Measurements from ENCODE around the gene CAST.
"Not testable (repeated sequence)": the region's sequence is repeated elsewhere in the genome, so short reads cannot be mapped to it uniquely, and the experiment has no call there.

The CAST gene

DNA sequence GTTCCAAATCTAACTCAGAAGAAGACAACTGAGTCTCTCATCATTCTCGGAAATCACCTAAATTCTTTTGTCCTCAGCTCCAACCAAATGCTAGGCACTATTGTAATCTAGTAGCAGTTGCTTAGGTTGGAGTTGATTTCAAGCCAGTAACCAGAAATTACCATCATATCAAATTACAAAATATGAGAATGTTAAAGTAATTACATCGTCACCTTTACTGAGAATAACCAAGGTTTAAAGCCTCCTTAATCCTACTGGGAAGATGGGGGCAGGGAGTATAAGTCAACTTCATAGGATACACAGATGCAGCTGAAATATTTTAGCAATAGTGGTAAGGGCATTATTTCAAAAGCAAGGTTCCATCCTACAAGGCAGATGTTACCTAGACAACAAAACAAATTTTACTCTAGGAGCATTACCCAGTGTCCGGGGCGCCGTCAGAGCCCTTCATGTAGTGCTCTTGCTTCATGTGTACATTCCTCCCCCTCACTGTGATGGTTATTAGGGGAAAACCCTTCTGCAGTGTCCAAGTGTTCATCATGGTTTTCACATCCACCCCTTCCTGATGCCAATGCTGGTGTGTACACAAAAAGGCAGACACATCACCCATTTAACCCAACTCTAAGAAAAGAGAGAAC is 126.1 kb downstream of the CAST start:
- DNase-seq = no peak

DNA sequence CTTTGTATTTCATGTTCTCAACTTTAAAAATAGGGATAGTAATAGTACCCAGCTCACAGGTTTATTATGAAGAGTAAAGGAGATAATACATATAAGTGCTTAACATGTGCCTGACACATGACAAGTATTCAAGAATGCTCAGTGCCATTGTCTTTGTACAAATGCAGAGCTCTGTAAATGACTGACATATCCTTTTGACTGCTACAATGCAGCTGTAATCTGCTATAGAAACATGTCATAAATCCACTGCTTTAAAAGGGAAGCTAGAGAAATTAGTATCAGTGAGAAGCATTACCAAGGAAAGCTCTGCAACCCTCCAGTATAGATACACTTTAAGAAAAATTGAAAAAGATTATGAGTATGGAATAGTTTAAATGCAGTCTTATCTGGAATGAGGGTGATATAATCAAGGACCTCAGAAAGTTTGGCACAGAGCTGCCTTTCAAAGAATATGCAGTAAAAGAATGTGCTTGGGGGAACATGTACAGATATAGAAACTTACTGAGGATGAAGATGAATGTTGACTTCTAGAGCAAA is 127.7 kb downstream of the CAST start:
- no peak for DNase-seq

DNA sequence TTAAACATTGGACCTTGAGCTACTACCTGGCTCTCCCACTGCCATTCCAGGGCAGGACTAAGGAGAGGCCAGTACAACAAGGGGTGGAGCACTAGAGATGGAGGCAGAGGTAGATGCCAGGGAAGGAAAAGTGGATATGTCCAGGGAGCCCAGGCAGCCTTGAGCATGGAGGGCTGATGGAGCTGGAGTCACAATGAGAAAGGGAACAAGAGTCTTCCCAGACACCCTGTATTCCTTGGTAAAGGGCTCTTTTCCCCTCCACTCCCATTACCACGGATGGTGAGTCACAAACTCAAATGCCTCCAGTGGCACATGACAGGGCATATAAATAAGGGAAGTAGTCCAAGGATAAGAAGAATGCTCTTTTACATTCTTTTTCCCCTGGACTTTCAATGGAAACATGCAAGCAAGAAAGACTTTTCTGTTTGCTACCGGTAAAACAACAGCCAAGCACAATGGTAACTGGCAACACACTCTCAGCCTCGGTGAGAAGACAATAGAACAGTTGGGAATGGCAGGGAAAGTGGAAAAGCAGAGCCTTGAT is 128.9 kb downstream of the CAST start:
- DNase-seq = no peak

DNA sequence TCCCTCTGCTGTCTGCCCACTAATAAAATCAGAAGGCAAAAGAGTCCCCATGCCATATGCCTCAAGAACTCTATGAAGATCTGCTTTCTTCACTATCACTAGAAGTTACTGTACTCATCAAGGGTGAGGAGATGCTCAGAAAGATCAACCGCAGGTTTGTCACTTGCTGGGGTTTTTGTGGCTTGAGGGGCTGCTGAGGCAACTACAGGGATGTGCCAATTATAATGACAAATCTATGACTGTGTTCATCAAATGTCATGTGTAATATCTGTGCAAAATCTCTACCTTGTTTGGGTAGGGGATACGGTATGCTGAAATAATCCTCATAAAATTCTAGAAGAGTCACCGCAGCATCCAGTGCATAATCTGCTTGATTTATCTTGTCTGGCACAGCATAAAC is 132.6 kb downstream of the CAST start:
- peak; percentile 71 for DNase-seq

DNA sequence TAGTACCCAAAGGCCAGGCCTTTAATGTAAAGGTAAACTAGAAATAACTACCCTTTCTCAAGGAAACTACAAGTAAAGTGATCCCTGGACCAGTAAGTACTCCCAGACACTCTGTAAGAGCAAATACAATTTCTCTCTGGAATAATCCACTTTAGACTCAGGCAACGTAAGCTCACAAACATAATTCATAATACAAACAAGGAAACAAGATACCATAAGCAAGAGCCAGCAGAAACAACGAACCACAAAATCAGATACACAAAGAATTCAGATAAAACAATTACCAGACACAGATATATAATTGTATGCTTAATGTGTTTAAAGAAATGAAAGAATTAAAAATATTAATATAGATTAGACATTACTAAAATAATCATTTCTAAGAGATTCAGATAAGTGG is 133.4 kb downstream of the CAST start:
- no peak for DNase-seq

DNA sequence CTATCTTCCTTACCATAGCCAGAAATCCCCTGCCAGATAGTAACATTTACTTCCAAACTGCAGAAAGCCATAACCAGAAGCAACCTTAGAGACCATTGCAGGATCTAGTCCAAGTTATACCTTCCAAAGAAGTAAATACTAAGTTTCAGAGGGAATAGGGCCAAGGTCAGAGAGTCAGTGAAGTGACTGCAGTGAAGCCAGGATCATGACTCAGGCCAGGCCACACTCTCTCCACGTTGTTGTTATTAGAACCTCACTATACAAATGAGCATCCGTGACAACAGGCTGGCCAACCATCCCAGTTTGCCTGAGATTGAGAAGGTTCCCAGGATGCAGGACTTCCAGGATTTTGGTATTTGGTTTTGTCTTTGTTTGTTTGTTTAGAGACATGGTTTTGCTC is 134.3 kb downstream of the CAST start:
- no peak for DNase-seq

DNA sequence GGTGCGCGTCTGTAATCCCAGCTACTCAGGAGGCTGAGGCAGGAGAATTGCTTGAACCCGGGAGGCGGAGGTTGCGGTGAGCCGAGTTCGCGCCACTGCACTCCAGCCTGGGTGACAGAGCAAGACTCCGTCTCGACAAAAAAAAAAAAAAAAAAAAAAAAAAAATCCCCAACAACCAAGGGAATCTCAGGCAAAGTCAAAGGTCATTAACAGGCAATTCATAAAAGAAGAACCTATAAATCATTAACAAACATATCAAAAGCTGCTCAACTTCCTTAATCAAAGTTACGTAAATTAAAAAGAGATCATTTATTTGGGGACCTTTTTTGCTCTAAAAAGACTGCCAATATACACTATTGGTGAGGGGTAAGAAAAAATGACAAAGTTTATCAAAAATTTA is 139.5 kb downstream of the CAST start:
- not testable (repeated sequence) for DNase-seq

DNA sequence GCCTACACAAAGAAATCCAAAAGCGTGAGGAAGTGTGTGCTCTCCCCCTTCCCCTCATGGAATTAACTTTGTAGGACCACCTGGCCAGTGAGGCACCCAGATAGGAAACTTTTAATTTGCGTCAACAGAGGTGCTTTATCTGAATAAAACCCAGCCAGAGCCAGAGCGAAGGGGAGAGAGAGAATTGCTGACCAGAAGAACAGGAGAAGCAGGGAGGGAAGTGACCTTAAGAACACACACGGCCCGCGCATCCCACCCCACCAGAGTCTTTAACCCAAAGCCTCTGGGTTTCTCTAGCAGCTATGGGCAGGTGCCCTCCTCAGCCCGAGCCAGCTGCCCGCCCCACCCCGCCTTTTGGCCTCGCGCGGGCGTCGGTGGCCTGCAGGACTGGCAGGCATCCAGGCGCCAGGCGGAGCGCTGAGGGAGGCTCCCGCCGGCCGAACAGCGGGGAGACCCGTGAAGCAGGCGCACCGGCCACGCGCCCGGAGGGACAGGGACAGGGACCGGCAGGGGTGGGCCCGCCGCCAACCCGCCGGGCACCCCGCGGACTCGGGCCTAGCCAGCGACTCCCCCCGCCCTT is 145.0 kb downstream of the CAST start:
- peak; percentile 57 for DNase-seq

DNA sequence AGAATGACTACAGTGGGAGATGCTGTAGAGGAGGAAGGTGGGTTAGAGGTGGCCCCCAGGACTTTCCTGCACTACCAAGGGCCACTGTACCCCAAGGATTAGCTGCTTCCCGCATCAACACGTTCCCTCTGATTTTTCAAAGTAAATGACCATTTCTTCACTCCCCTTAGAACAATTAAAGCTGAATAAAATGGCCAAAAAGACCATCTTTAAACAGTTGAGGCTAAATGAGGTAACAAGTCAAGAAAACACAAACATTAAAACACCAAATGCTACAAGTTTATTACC is 146.3 kb downstream of the CAST start:
- DNase-seq = no peak

DNA sequence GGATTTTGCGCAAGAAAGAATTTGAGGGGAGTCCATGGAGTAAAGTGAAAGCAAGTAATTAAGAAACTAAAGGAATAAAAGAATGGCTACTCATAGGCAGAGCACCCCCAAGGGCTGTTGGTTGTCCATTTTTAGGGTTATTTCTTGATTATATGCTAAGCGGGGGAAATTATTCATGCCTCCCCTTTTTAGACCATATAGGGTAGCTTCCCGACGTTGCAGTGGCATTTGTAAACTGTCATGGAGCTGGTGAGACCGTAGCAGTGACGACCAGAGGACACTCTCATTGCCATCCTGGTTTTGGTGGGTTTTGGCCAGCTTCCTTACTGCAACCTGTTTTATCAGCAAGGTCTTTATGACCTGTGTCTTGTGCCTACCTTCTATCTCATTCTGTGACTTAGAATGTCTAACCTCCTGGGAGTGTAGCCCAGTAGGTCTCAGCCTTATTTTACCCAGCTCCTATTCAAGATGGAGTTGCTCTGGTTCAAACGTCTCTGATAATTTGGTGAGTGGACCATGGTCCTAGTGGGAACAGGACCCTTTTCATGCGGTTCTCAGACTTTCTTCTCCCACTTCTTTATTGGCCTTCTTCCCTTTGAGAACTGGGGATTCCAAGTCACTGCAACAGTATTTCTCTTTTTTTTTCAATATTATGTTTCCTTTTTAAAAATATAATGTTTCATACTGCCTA is 146.8 kb downstream of the CAST start:
- no peak for DNase-seq

DNA sequence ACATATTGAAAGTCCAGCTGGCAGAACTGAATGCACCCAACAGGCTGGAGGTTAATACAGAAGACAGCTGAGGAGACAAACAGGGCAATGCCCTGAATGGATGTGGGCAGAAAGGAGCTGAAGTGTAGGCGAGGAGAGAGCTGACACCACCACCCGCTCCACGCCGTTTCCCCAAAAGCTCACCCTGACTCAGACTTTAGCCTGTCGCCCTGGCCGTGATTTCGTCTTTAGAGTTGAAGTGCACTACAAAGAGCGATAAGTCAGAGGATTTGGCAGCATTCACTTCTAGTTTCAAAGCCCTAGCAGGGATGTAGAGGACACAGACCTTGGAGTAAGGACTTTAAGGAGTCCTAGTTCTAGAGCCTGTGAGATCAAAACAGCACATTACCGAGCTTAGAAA is 147.7 kb downstream of the CAST start:
- DNase-seq = peak; percentile 67

DNA sequence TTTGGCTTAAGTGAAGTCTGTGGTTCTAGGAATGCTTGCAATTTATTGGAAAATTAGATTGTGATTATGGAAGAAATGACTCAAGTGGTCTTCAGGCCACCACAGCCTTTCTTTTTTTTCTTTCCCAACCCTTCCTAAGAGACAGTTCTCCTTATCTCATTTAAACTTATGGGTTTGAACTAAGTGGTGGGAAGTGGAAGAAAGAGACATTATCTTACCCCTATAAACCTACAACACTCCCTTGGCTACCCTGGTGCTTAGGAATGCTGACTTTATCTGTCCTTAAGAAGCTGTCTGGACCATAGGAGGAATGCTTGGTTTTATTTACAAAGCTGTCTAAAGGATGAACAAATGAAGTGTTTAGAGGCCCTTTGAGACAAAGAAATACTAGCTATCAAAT is 150.7 kb downstream of the CAST start:
- DNase-seq = no peak

DNA sequence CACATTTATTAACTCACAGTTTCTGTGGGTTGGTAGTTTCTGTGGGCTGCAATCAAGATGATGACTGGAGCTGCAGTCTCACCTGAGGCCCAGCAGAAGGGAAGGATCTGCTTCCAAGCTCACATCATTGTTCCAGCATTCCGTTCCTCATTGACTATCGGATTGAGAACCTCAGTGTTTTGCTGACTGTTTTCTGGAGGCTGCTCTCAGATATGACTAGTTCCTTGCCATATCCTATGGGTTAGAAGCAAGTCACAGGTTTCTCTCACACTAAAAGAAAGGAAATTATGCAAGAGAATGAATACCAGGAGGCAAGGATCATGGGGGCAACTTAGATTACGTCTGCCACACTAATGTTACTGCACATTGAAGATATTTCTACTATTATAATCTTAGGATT is 151.9 kb downstream of the CAST start:
- DNase-seq = no peak

DNA sequence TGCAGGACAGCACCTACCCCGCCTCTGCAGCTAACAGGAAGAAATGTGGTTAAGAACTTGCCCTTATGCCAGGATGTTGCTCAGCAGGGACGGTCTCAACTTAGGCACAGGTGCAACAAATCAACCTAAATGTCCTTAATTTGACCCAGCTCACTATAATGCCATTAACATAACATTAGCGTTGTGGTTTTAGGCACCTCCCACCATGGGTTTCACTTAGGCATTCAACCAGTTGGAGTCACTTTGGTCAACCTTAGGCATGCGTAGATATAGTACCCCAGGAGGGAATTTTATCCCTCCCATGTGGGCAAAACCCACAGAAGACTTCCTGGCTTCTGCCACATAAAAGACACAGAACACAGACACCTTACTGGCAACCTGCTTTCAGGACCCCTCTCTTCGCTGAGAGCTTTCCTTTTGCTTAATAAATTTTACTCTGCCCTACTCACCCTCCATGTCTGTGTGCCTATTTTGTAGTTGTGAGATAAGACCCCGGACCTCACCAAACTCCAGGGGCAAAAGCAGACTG is 154.3 kb downstream of the CAST start:
- DNase-seq = peak; percentile 51

DNA sequence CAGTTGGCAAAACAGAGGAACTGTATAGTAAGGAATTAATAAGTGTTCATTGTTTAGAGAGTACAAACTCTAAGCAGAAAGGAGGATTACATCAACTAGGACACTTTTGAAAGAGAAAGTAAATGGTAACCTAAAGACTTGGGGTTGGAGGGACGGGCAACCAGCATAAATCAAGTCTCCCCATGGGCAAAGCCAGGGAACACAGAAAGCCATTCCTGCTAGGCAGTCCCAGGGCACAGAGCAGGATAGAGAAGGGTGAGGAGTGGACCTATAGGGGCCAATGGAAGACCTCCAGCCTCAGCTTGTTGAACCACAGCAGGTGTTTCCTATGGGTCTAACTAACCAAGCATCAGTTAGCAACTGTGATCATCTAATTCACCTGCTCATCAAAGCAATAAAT is 154.8 kb downstream of the CAST start:
- DNase-seq = no peak

DNA sequence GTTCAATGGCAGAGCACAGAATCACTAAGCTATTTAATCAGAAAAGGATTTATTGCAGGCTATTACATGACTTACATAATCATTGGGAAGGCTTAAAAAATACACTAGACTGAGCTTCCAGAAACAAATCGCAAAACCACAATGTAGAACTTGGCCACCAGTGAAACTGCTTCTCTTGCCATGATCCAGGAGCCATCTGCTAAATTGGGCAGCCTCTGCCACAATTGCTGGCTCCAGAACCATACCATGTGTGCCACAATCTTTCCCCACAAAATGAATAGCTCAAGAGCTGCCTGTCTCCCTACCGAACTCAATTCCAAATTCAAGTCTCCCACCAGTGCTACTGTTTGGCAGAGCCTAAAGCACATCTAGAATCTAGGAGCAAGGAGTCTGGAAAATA is 155.3 kb downstream of the CAST start:
- no peak for DNase-seq

DNA sequence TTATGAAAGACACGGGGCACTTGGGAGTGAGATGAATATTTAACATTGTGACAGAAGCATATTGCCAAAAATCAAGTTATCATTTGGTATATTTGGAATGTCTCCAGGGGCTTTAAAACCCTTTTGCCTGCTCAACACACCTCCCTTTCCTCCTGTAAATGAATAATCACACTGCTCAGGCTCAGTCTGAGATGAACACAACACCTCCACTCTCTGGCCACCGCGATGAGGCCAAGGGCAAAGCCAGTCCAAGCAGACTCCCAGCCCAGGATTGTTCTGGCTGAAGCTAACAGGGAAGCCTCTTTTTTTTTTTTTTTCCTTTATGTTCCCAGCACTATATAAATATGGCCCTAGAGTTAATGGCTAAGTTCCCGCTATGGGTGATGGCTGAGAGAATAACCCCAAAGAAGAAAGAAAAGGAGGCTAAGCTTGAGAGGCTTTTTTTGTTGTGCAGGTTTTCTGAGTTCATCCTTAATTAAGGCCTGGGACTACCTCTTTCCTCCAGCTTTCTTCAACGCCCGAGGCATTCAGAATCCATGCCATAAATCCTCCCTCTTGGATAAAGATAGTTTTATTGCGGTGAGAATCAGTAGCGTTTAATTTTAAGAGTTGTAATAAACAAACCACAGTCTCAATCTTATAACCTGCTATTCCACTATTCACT is 156.1 kb downstream of the CAST start:
- DNase-seq = no peak

DNA sequence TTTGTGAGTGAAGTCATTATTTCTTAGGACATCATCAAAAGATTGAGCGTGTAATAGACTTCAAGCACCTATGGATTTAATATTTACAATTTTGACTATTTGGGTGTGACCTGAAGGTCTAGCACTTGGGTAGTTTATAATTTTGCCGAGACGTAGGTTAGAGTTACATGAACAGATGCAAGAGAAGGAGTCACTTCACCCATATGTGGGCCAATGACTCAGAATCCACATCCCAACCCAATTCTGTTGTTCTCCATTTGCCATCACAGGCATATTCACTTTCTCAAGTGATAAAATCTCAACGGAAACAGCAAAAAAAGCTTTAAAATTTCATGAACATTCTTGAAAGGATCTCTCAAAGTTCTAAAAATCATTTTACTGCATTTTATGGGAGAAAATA is 157.6 kb downstream of the CAST start:
- DNase-seq = no peak

DNA sequence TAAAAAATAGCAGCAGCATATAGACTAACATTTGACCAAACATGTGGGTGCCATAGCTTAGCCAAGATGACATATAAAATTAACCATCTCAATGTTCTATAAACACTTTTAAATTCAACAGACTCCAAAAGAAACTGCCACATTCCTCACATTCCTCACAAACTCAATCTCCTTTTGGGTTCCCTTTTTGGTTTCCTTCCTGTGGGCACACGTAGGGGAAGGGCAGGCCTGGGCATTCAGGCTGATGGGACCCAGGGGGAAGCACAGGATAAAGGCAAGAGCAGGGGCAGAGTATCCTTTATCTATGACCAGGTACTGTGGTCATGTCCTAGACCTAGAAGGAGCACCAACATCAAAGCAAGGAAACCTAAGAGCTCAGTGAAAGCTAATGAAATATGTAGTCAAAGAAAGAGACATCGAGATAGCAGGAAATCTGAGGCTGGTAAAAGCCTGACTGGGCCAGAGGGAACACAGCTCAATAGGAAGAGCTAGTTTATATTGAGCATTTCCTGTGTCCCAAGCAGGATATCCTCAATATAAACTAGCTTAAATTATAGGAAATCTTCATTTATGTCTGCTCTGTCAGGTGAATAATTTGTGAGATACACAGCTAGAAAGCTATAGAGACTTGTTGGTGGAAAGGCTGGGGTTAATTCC is 159.2 kb downstream of the CAST start:
- no peak for DNase-seq

DNA sequence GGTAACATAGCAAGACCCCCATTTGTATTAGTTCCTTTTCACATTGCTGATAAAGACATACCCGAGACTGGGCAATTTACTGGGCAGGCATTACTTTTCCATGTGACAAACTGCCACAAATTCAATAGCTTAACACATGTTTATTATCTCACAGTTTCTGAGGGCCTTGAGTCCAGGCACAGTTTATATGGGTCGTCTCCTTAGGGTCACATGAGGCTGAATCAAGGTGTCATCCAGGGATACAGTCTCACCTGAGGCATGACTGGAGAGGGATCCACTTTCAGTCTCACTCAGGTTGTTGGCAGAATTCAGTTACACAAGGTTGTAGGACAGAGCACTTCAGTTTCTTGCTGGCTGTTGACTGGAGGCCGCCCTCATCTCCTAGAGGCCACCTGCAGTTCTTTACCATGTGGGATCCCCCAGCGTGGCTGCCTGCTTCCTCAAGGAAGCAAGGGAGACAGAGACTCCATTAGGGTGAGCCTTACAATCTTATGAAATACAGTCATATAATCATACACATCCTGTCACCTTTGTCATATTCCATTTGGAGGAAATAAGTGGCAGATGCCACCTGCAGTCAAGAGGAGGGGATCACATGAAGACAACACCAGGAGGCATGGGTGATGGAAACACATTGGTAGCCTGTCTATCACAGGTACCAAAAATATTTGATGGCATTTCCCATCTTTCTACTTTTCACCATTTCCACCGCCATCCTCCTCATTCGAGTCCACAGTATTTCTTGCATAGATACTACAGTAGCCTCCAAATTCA is 160.7 kb downstream of the CAST start:
- DNase-seq = no peak

DNA sequence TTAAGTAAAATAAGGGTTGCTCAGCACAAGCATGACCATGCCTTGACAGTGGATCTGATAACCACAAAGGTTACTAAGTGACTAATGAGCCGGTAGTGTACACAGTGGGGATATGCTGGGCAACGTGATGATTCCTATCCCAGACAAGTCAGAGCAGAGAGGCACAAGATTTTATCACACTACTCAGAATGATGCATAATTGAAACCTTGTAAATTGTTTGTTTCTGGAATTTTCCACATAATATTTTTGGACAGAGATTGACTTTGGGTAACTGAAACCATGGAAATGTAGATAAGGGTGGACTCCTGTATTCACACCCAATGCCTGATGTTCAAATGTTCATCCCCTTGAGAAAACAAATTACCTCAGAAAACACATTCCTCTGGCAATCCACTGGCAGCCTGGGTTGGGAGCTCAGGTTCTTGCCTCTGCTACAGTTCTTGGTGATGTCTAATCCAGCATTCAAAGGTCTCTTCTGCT is 161.8 kb downstream of the CAST start:
- DNase-seq = peak; percentile 35

Data from activated CD4-positive, alpha-beta T cell treated with anti-CD3 and anti-CD28 coated beads for 48 hours (primary cell).